Esophagus squamous epithelium (tissue), 5 donors: ENCODE measurements around the gene TET3. TPM values are rescaled to one million over a fixed set of nuclear protein-coding genes. Genes with fewer than 3 reads are reported as not detected.
A peak's percentile ranks its signal among the peaks of the same experiment; 100 is the strongest.

Experiments
- DNase-seq: peaks from one replicate; lab custom pipeline; 2025; lab: John Stamatoyannopoulos, UW
- H3K27ac ChIP-seq, 4 donors: fragments of 200-600 bp; sonication (generic); one replicate each; pipeline ENCODE4 v1.5.1; 2016 to 2019; ENCODE audit warnings: mild to moderate bottlenecking in 1 of 4
- H3K27me3 ChIP-seq, 4 donors: fragments of 200-600 bp; sonication (generic); 1 replicate in 3 of 4; 2 replicates in 1 of 4; pipeline versions ENCODE4 v1.5.1 to v1.6.0; 2017 to 2021; ENCODE audit warnings: antibody characterized with exemption in 1 of 4
- H3K36me3 ChIP-seq, 3 donors: fragments of 200-600 bp; sonication (generic); one replicate each; pipeline ENCODE4 v1.5.1; 2016 to 2019
- H3K4me1 ChIP-seq, 3 donors: fragments of 200-600 bp; sonication (generic); one replicate each; pipeline ENCODE4 v1.5.1; 2017 to 2019
- H3K4me3 ChIP-seq, 4 donors: fragments of 200-600 bp; sonication (generic); 1 replicate in 3 of 4; 2 replicates in 1 of 4; pipeline ENCODE4 v1.5.1; 2016 to 2019; ENCODE audit warnings: mild to moderate bottlenecking in 2 of 4, moderate library complexity in 1 of 4
- H3K9me3 ChIP-seq, 3 donors: fragments of 200-600 bp; sonication (generic); one replicate each; pipeline ENCODE4 v1.5.1; 2016 to 2019
- CTCF ChIP-seq, 6 experiments: fragments of 450-650 bp in 4 of 6; fragments of 200-600 bp in 2 of 6; sonication (generic) in 2 of 6; IDR thresholded peaks; one replicate each; pipeline ENCODE4 v1.5.1; 2016 to 2019; ENCODE audit warnings: antibody characterized with exemption in 6 of 6, mild to moderate bottlenecking in 4 of 6, moderate library complexity in 4 of 6
- POLR2A ChIP-seq, 4 donors: fragments of 450-650 bp; IDR thresholded peaks; one replicate each; pipeline ENCODE4 v1.6.1; 2017; ENCODE audit warnings: antibody characterized with exemption in 4 of 4, mild to moderate bottlenecking in 4 of 4, moderate library complexity in 3 of 4
- WGBS, 2 donors: methylation state at CpG; one replicate each; pipeline ENCODE4 v1.1.5; 2018; 5-methylcytosine and 5-hydroxymethylcytosine counted together
- intact Hi-C: fragments of 100-400 bp; cut with DNase I; formaldehyde crosslinking; loops from one replicate; pipeline ENCODE4 v1.15.0; 2022
- total RNA-seq, 4 donors: library from RNA; depleted of rRNA; stranded (reverse); fragments of >200 nt; gene quantifications; one replicate each; pipeline ENCODE4 v1.1.0, GENCODE V29; 2016
- donor health status: DM: yes; HTN: yes; CAD: no.

The TET3 gene
- total RNA-seq, 4 donors from 2014 or later, result 6.6 to 20.2 (median 16.2) TPM

GRCh38 chr2:73985308-73986084, 786 bp downstream of the TET3 start:
- peak overlapping the region; percentile 91 to 99 (median 97) for H3K27ac ChIP-seq
- no peaks in the 10 kb centered on the region for H3K27me3 ChIP-seq
- intact Hi-C loops, result no loop called here
- no peaks in the 10 kb centered on the region for H3K9me3 ChIP-seq
- peak overlapping the region; percentile 71 to 89 (median 78) for H3K4me3 ChIP-seq
- TF ChIP-seq POLR2A (IDR thresholded peaks at IDR 0.05) (peak in 2 of 4 donors; percentile 39 to 53), CTCF (IDR thresholded peaks at IDR 0.05) (no peak)
- WGBS, 2 donors, result 2 to 4% methylated on average over 4 to 8 of the region's 66 CpGs
- DNase-seq, result no peak
- H3K36me3 ChIP-seq, result peaks cover 0 to 14% (median 0%) of the 10 kb centered on the region in 3 donors
- H3K4me1 ChIP-seq, result peaks cover 57 to 90% (median 59%) of the 10 kb centered on the region in 3 donors

- H3K4me1 ChIP-seq, result peaks cover 50 to 90% (median 54%) of the 10 kb centered on the region in 3 donors
- H3K27ac ChIP-seq, result peak overlapping the region; percentile 88 to 99 (median 95)
- 84 to 88% methylated on average over 3 to 11 of the region's 21 CpGs for WGBS, 2 donors
These were observed 1.5 kb downstream of the TET3 start for GRCh38 chr2:73986085-73986681.

GRCh38 chr2:73987109-73987947, 2.6 kb downstream of the TET3 start:
- Histone ChIP-seq H3K4me3 (peak overlapping the region; percentile 24 to 89 (median 76)), H3K36me3 (peaks cover 0 to 20% (median 0%) of the 10 kb centered on the region in 3 donors), H3K27ac (peak overlapping the region in 3 of 4 donors; percentile 3 to 99 (median 88)), H3K4me1 (peaks cover 42 to 90% (median 43%) of the 10 kb centered on the region in 3 donors), H3K9me3 (no peaks in the 10 kb centered on the region), H3K27me3 (no peaks in the 10 kb centered on the region)
- DNase-seq, result no peak
- intact Hi-C loops, result no loop called here
- 23 to 57% methylated on average over 6 to 18 of the region's 24 CpGs for WGBS, 2 donors
- TF ChIP-seq CTCF (IDR thresholded peaks at IDR 0.05), result peak in 3 of 6 experiments; percentile 31 to 47 (median 40)
- TF ChIP-seq POLR2A (IDR thresholded peaks at IDR 0.05), result no peak

More at GRCh38 chr2:73986085-73986681, 1.5 kb downstream of the TET3 start:
- no peak for TF ChIP-seq POLR2A (IDR thresholded peaks at IDR 0.05)
- no peak for TF ChIP-seq CTCF (IDR thresholded peaks at IDR 0.05)
- intact Hi-C loops, result no loop called here
- no peak for DNase-seq
- no peaks in the 10 kb centered on the region for H3K27me3 ChIP-seq
- H3K36me3 ChIP-seq, result peaks cover 0 to 20% (median 0%) of the 10 kb centered on the region in 3 donors
- peak overlapping the region; percentile 71 to 89 (median 78) for H3K4me3 ChIP-seq
- no peaks in the 10 kb centered on the region for H3K9me3 ChIP-seq

GRCh38 chr2:73987948-73988700, 3.4 kb downstream of the TET3 start:
- no peaks in the 10 kb centered on the region for H3K9me3 ChIP-seq
- no peak for DNase-seq
- H3K4me3 ChIP-seq, result peak overlapping the region; percentile 24 to 89 (median 76)
- intact Hi-C loops, result no loop called here
- no peaks in the 10 kb centered on the region for H3K27me3 ChIP-seq
- WGBS, 2 donors, result 44 to 48% methylated on average over 7 to 9 of the region's 10 CpGs
- peak overlapping the region in 3 of 4 donors; percentile 3 to 99 (median 88) for H3K27ac ChIP-seq
- peaks cover 0 to 20% (median 0%) of the 10 kb centered on the region in 3 donors for H3K36me3 ChIP-seq
- TF ChIP-seq POLR2A (IDR thresholded peaks at IDR 0.05) (no peak), CTCF (IDR thresholded peaks at IDR 0.05) (no peak)
- H3K4me1 ChIP-seq, result peaks cover 37 to 90% (median 45%) of the 10 kb centered on the region in 3 donors
